IMR-90 (cell line): ENCODE data around the gene CEP126. TPM values are rescaled to one million over a fixed set of nuclear protein-coding genes. Genes with fewer than 3 reads are reported as not detected.

Experiments used
- ATAC-seq: fragments of 200-7000 bp; cut with Tn5 transposase; 2 replicates; pipeline ENCODE4 v1.9.1; 2020; ENCODE audit warnings: low read depth, mild to moderate bottlenecking, moderate library complexity
- BruUV-seq: library from RNA; stranded (reverse); fragments of 400-500 nt; replicated peaks from 2 replicates; lab custom pipeline; 2021; lab: Mats Ljungman, UMichigan
- CTCF ChIA-PET: fragments of 300-600 bp; formaldehyde crosslinking; extraction: SDS; loops from one replicate; lab custom pipeline; 2021; ENCODE audit warnings: antibody characterized with exemption; lab: Yijun Ruan, JAX
- POLR2A ChIA-PET: fragments of 300-600 bp; sonication (Branson Sonifier 250); formaldehyde crosslinking; loops from one replicate; lab custom pipeline; 2022; ENCODE audit warnings: antibody characterized with exemption; ENCODE audit not compliant: unreplicated experiment; lab: Charles Lee
- DNase-seq: peaks from one replicate; pipeline ENCODE4 v3.0.0; 2013
- H2AFZ ChIP-seq: replicated peaks from 2 replicates; pipeline ENCODE3; 2013; ENCODE audit warnings: low read length, mild to moderate bottlenecking; ENCODE audit not compliant: poor library complexity
- H2AK5ac ChIP-seq: 2 replicates; pipeline ENCODE4 v1.6.1; 2013; ENCODE audit warnings: low read depth, low read length, inconsistent platforms
- H2AK9ac ChIP-seq: replicated peaks from 2 replicates; pipeline ENCODE3; 2013; ENCODE audit warnings: mild to moderate bottlenecking, low read depth, low read length, moderate library complexity; ENCODE audit not compliant: poor library complexity
- H2BK120ac ChIP-seq: 2 replicates; pipeline ENCODE4 v1.6.1; 2013; ENCODE audit warnings: low read depth, low read length, inconsistent platforms
- H2BK15ac ChIP-seq: 3 replicates; pipeline ENCODE4 v1.6.1; 2013; ENCODE audit warnings: low read depth, low read length, inconsistent platforms
- H2BK20ac ChIP-seq: 2 replicates; pipeline ENCODE4 v1.6.1; 2013; ENCODE audit warnings: low read depth, mild to moderate bottlenecking, inconsistent platforms, low read length, moderate library complexity
- H2BK5ac ChIP-seq: 2 replicates; pipeline ENCODE4 v1.6.1; 2013; ENCODE audit warnings: mild to moderate bottlenecking, low read depth, low read length, inconsistent platforms; ENCODE audit not compliant: poor library complexity, severe bottlenecking
- H3K14ac ChIP-seq: replicated peaks from 2 replicates; pipeline ENCODE4 v1.6.1; 2013; ENCODE audit warnings: low read depth, low read length, inconsistent platforms
- H3K18ac ChIP-seq: 2 replicates; pipeline ENCODE4 v1.6.1; 2013; ENCODE audit warnings: low read depth, low read length, control low read depth
- H3K23ac ChIP-seq: 2 replicates; pipeline ENCODE4 v1.6.1; 2013; ENCODE audit warnings: low read depth, low read length, inconsistent platforms
- H3K27ac ChIP-seq: 2 replicates; pipeline ENCODE4 v1.5.1; 2013; ENCODE audit warnings: mild to moderate bottlenecking, control low read depth, low read length; ENCODE audit not compliant: insufficient read depth
- H3K27me3 ChIP-seq: 2 replicates; pipeline ENCODE4 v1.6.1; 2013; ENCODE audit warnings: low read length; ENCODE audit not compliant: control insufficient read depth, insufficient read depth
- H3K36me3 ChIP-seq: 2 replicates; pipeline ENCODE4 v1.6.1; 2013; ENCODE audit warnings: low read length, mixed read lengths; ENCODE audit not compliant: control insufficient read depth, insufficient read depth
- H3K4ac ChIP-seq: 2 replicates; pipeline ENCODE4 v1.6.1; 2013; ENCODE audit warnings: low read depth, low read length, inconsistent platforms
- H3K4me1 ChIP-seq: 2 replicates; pipeline ENCODE4 v1.6.1; 2013; ENCODE audit warnings: low read length, mixed read lengths; ENCODE audit not compliant: control insufficient read depth, insufficient read depth
- H3K4me2 ChIP-seq: 2 replicates; pipeline ENCODE4 v1.6.1; 2013; ENCODE audit warnings: low read depth, mild to moderate bottlenecking, control low read depth, low read length, moderate library complexity
- H3K4me3 ChIP-seq: 2 replicates; pipeline ENCODE4 v1.5.1; 2013; ENCODE audit warnings: low read depth, mild to moderate bottlenecking, control low read depth, low read length, moderate library complexity; ENCODE audit not compliant: insufficient read depth
- H3K56ac ChIP-seq: 2 replicates; pipeline ENCODE4 v1.6.1; 2013; ENCODE audit warnings: low read length, inconsistent platforms; ENCODE audit not compliant: insufficient read depth; ENCODE audit errors: extremely low read depth
- H3K79me1 ChIP-seq, 2 experiments: 2 replicates each; pipeline ENCODE4 v1.6.1; 2013; ENCODE audit warnings: low read length in 2 of 2, inconsistent platforms in 1 of 2, low read depth in 1 of 2
- H3K9ac ChIP-seq: 2 replicates; pipeline ENCODE4 v1.6.1; 2013; ENCODE audit warnings: low read depth, low read length, control low read depth
- H3K9me1 ChIP-seq: 2 replicates; pipeline ENCODE4 v1.6.1; 2013; ENCODE audit warnings: low read length, inconsistent platforms; ENCODE audit not compliant: insufficient read depth
- H3K9me3 ChIP-seq: 2 replicates; pipeline ENCODE4 v1.6.1; 2013; ENCODE audit warnings: low read length; ENCODE audit not compliant: control insufficient read depth, insufficient read depth
- H4K20me1 ChIP-seq: 2 replicates; pipeline ENCODE4 v1.6.1; 2013; ENCODE audit warnings: low read length, inconsistent platforms; ENCODE audit not compliant: insufficient read depth
- H4K5ac ChIP-seq: 2 replicates; pipeline ENCODE4 v1.6.1; 2013; ENCODE audit warnings: mild to moderate bottlenecking, low read depth, low read length, control low read depth
- H4K8ac ChIP-seq, 2 experiments: 2 replicates each; pipeline ENCODE4 v1.6.1; 2013; ENCODE audit warnings: low read depth in 2 of 2, low read length in 2 of 2, control low read depth in 1 of 2, inconsistent platforms in 1 of 2
- H4K91ac ChIP-seq: 2 replicates; pipeline ENCODE4 v1.6.1; 2013; ENCODE audit warnings: low read depth, low read length, inconsistent platforms; ENCODE audit not compliant: insufficient read depth
- CEBPB ChIP-seq: IDR thresholded peaks from 2 replicates; pipeline ENCODE4 v1.6.1; 2012; ENCODE audit warnings: low read depth, low read length, improper control_type of control experiment
- ELK1 ChIP-seq: fragments of 150-350 bp; IDR thresholded peaks from 2 replicates; pipeline ENCODE4 v1.6.1; 2016; ENCODE audit warnings: low read depth, mild to moderate bottlenecking, low read length, moderate library complexity, borderline replicate concordance
- FOS ChIP-seq: fragments of 150-350 bp; IDR thresholded peaks from 2 replicates; pipeline ENCODE4 v1.6.1; 2016; ENCODE audit warnings: low read depth, low read length
- MAFK ChIP-seq: IDR thresholded peaks from 2 replicates; pipeline ENCODE4 v1.6.1; 2012; ENCODE audit warnings: low read depth, low read length, improper control_type of control experiment
- NFE2L2 ChIP-seq: fragments of 150-350 bp; IDR thresholded peaks from 2 replicates; pipeline ENCODE4 v1.6.1; 2016; ENCODE audit warnings: low read depth, mild to moderate bottlenecking, low read length
- POLR2A ChIP-seq: IDR thresholded peaks from 2 replicates; pipeline ENCODE4 v1.6.1; 2012; ENCODE audit warnings: mild to moderate bottlenecking, low read depth, low read length
- RAD21 ChIP-seq: IDR thresholded peaks from 2 replicates; pipeline ENCODE4 v1.6.1; 2012; ENCODE audit warnings: low read length, improper control_type of control experiment
- RCOR1 ChIP-seq: IDR thresholded peaks from 2 replicates; pipeline ENCODE4 v1.6.1; 2012; ENCODE audit warnings: mild to moderate bottlenecking, low read length, improper control_type of control experiment; ENCODE audit not compliant: insufficient replicate concordance
- RFX5 ChIP-seq: IDR thresholded peaks from 2 replicates; pipeline ENCODE4 v1.8.0; 2012; ENCODE audit warnings: low read depth, mild to moderate bottlenecking, low read length, moderate library complexity
- WGBS, 2 experiments: methylation state at CpG; one replicate each; pipeline versions ENCODE4 v1.1.5 to v1.1.7; 2013; ENCODE audit warnings: missing lambda C conversion rate in 2 of 2; ENCODE audit not compliant: insufficient read length in 1 of 2; ENCODE audit errors: extremely low coverage in 2 of 2; 5-methylcytosine and 5-hydroxymethylcytosine counted together
- dilution Hi-C: fragments of 300-500 bp; cut with HindIII; formaldehyde crosslinking; loops from one replicate; pipeline ENCODE4 v1.14.3; 2018; ENCODE audit warnings: low sequenced_read_pairs; ENCODE audit not compliant: unreplicated experiment
- in situ Hi-C: fragments of 300-500 bp; cut with MboI; formaldehyde crosslinking; loops from 3 replicates; pipeline ENCODE4 v1.14.3; 2019; ENCODE audit warnings: low sequenced_read_pairs, inconsistent platforms, mixed read lengths
- intact Hi-C: fragments of 100-400 bp; cut with micrococcal nuclease; formaldehyde crosslinking; loops from 2 replicates; pipeline ENCODE4 v1.10.0; 2022
- polyA plus RNA-seq, 3 experiments: library from polyadenylated mRNA; depleted of rRNA; stranded (reverse); fragments of >200 nt; gene quantifications; 2 replicates each; pipeline ENCODE4 v1.2.3, GENCODE V29; 2012; ENCODE audit warnings: low replicate concordance in 1 of 3
- total RNA-seq: library from RNA; depleted of rRNA; stranded (reverse); fragments of >200 nt; gene quantifications from 2 replicates; pipeline ENCODE4 v1.2.3, GENCODE V29; 2012
- TF ChIP-seq, protein P1 (sequence below): conservative IDR thresholded peaks from 2 replicates; pipeline ENCODE4 v1.5.1; 2012; ENCODE audit warnings: mild to moderate bottlenecking, low read depth, low read length, improper control_type of control experiment
- TF ChIP-seq, protein P2 (sequence below): fragments of 150-350 bp; IDR thresholded peaks from 2 replicates; pipeline ENCODE4 v1.6.1; 2017; ENCODE audit warnings: mild to moderate bottlenecking, antibody characterized with exemption, low read length, low read depth

CEP126 gene
- total and polyA plus RNA-seq, 2 of the 4 experiments (the other 2 are of a cell fraction), result 0.72 to 1.4 TPM

GRCh38 chr11:102005306-102005705 lies 90.5 kb downstream of the CEP126 start:
- Histone ChIP-seq H3K27ac (no peak overlapping the region), H3K4me1 (peaks cover 5% of the 10 kb centered on the region), H3K9ac (no peak overlapping the region), H3K4ac (no peak overlapping the region), H2BK120ac (no peak overlapping the region), H3K18ac (no peak overlapping the region), H2AFZ (no peak overlapping the region), H2BK15ac (no peak overlapping the region), H3K23ac (no peak overlapping the region), H3K4me3 (no peak overlapping the region), H2BK20ac (no peak overlapping the region), H3K4me2 (no peak overlapping the region), H2AK9ac (no peak overlapping the region), H3K9me3 (no peaks in the 10 kb centered on the region), H4K20me1 (no peaks in the 10 kb centered on the region), H3K27me3 (no peaks in the 10 kb centered on the region), H3K9me1 (peaks cover 9% of the 10 kb centered on the region; the same call in 1 of the 2 replicates), H4K5ac (no peak overlapping the region), H3K79me1 (no peaks in the 10 kb centered on the region), H3K36me3 (no peaks in the 10 kb centered on the region), H2BK5ac (no peak overlapping the region), H4K8ac (no peak overlapping the region), H4K91ac (no peak overlapping the region), H3K14ac (no peak overlapping the region), H2AK5ac (no peak overlapping the region), H3K56ac (no peak overlapping the region)
- ATAC-seq (no peak), DNase-seq (no peak)
- dilution Hi-C loops (no loop called here), in situ Hi-C loops (no loop called here), intact Hi-C loops (loop anchor here (5.0 kb wide), 3 partner anchors 88 to 573 kb away; partner anchors contain the start of genes ANGPTL5 and CEP126)
- WGBS, 2 experiments, result no CpG with 5 or more reads among the region's 4 CpGs
- TF ChIP-seq ELK1 (no peak), CEBPB (no peak), FOS (no peak), RAD21 (no peak), RFX5 (no peak), RCOR1 (no peak), NFE2L2 (no peak), MAFK (no peak), POLR2A (no peak)
- TF ChIP-seq, protein P1, sequence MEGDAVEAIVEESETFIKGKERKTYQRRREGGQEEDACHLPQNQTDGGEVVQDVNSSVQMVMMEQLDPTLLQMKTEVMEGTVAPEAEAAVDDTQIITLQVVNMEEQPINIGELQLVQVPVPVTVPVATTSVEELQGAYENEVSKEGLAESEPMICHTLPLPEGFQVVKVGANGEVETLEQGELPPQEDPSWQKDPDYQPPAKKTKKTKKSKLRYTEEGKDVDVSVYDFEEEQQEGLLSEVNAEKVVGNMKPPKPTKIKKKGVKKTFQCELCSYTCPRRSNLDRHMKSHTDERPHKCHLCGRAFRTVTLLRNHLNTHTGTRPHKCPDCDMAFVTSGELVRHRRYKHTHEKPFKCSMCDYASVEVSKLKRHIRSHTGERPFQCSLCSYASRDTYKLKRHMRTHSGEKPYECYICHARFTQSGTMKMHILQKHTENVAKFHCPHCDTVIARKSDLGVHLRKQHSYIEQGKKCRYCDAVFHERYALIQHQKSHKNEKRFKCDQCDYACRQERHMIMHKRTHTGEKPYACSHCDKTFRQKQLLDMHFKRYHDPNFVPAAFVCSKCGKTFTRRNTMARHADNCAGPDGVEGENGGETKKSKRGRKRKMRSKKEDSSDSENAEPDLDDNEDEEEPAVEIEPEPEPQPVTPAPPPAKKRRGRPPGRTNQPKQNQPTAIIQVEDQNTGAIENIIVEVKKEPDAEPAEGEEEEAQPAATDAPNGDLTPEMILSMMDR, result no peak
- TF ChIP-seq, protein P2, sequence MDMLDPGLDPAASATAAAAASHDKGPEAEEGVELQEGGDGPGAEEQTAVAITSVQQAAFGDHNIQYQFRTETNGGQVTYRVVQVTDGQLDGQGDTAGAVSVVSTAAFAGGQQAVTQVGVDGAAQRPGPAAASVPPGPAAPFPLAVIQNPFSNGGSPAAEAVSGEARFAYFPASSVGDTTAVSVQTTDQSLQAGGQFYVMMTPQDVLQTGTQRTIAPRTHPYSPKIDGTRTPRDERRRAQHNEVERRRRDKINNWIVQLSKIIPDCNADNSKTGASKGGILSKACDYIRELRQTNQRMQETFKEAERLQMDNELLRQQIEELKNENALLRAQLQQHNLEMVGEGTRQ, result no peak
- BruUV-seq, result no TSS peak
- CTCF ChIA-PET, result interaction anchor here (4.6 kb wide), 1 partner anchor 143 kb away, joined by 58 read pairs; no protein-coding TSS in a partner anchor
- POLR2A ChIA-PET, result no interaction called here
